GM23338 (cell line): ENCODE results near the gene LPP. TPM values are rescaled to one million over a fixed set of nuclear protein-coding genes. Genes with fewer than 3 reads are reported as not detected.

Experiments used
- ATAC-seq: fragments of 200-7000 bp; cut with Tn5 transposase; 3 replicates; pipeline ENCODE4 v1.9.1; 2020
- DNase-seq: peaks from one replicate; pipeline ENCODE4 v3.0.0-alpha.2; 2015; ENCODE audit warnings: low spot score
- H2AFZ ChIP-seq: fragments of 200-600 bp; sonication (generic); 2 replicates; pipeline ENCODE4 v1.8.0; 2016; ENCODE audit warnings: antibody characterized with exemption, mild to moderate bottlenecking, moderate library complexity
- H3F3A ChIP-seq: fragments of 200-600 bp; sonication (generic); replicated peaks from 2 replicates; pipeline ENCODE4 v1.8.0; 2017; ENCODE audit warnings: antibody characterized with exemption, mixed run types, low read depth
- H3K27ac ChIP-seq: fragments of 200-600 bp; sonication (generic); 2 replicates; pipeline ENCODE4 v1.6.1; 2016; ENCODE audit warnings: low read depth
- H3K27me3 ChIP-seq: fragments of 200-600 bp; sonication (generic); 2 replicates; pipeline ENCODE4 v1.8.0; 2016; ENCODE audit warnings: mild to moderate bottlenecking, mixed run types, moderate library complexity; ENCODE audit not compliant: insufficient read depth
- H3K36me3 ChIP-seq: fragments of 200-600 bp; sonication (generic); 2 replicates; pipeline ENCODE4 v1.8.0; 2016; ENCODE audit warnings: mild to moderate bottlenecking; ENCODE audit not compliant: insufficient read depth
- H3K4me1 ChIP-seq: fragments of 200-600 bp; sonication (generic); 2 replicates; pipeline ENCODE4 v1.8.0; 2016; ENCODE audit warnings: mild to moderate bottlenecking, moderate library complexity; ENCODE audit not compliant: insufficient read depth
- H3K4me2 ChIP-seq: fragments of 200-600 bp; sonication (generic); 2 replicates; pipeline ENCODE4 v1.7.1; 2017; ENCODE audit warnings: mixed run types
- H3K4me3 ChIP-seq: fragments of 200-600 bp; sonication (generic); 2 replicates; pipeline ENCODE4 v1.6.1; 2016; ENCODE audit warnings: mixed run types
- H3K79me2 ChIP-seq: fragments of 200-600 bp; sonication (generic); replicated peaks from 2 replicates; pipeline ENCODE4 v1.8.0; 2017; ENCODE audit warnings: mild to moderate bottlenecking; ENCODE audit not compliant: insufficient read depth
- H3K9me2 ChIP-seq: fragments of 200-600 bp; sonication (generic); 2 replicates; pipeline ENCODE4 v1.8.0; 2017; ENCODE audit not compliant: insufficient read depth
- H4K20me1 ChIP-seq: fragments of 200-600 bp; sonication (generic); replicated peaks from 2 replicates; pipeline ENCODE4 v1.8.0; 2017; ENCODE audit warnings: mild to moderate bottlenecking; ENCODE audit not compliant: insufficient read depth
- H3K27ac Mint-ChIP-seq: 2 replicates; pipeline ENCODE4 v1.8.0; 2020; ENCODE audit warnings: inconsistent platforms, mild to moderate bottlenecking, moderate library complexity, mixed read lengths
- H3K27me3 Mint-ChIP-seq: 3 replicates; pipeline ENCODE4 v1.8.0; 2022; ENCODE audit warnings: low read depth, mild to moderate bottlenecking, moderate library complexity, mixed read lengths, inconsistent platforms; ENCODE audit not compliant: insufficient read depth, poor library complexity
- H3K36me3 Mint-ChIP-seq: 3 replicates; pipeline ENCODE4 v1.8.0; 2021; ENCODE audit warnings: low read depth, mild to moderate bottlenecking, inconsistent platforms, moderate library complexity, mixed read lengths
- H3K4me1 Mint-ChIP-seq: 3 replicates; pipeline ENCODE4 v1.8.0; 2020; ENCODE audit warnings: mild to moderate bottlenecking, inconsistent platforms, mixed read lengths
- H3K4me3 Mint-ChIP-seq: 3 replicates; pipeline ENCODE4 v1.8.0; 2021; ENCODE audit warnings: moderate library complexity, mild to moderate bottlenecking, inconsistent platforms, mixed read lengths
- H3K9me3 Mint-ChIP-seq: 3 replicates; pipeline ENCODE4 v1.8.0; 2020; ENCODE audit warnings: moderate library complexity, mild to moderate bottlenecking, inconsistent platforms, mixed read lengths
- CREB1 ChIP-seq: fragments of 250-450 bp; sonication (Bioruptor Pico); IDR thresholded peaks from 2 replicates; pipeline ENCODE4 v1.5.0; 2020; ENCODE audit warnings: low read depth, mild to moderate bottlenecking, moderate library complexity
- CTCF ChIP-seq, 2 experiments: fragments of 200-600 bp in 1 of 2; sonication (generic) in 1 of 2; conservative IDR thresholded peaks; 2 replicates each; pipeline versions ENCODE4 v1.5.1 to v1.6.1; 2016 to 2017; ENCODE audit warnings: antibody characterized with exemption in 2 of 2, low read depth in 2 of 2, mild to moderate bottlenecking in 2 of 2, moderate library complexity in 1 of 2
- ETS1 ChIP-seq: IDR thresholded peaks from 2 replicates; pipeline ENCODE4 v1.6.1; 2016; ENCODE audit warnings: antibody characterized with exemption
- EZH2 ChIP-seq: fragments of 200-600 bp; sonication (generic); IDR thresholded peaks from one replicate; pipeline ENCODE4 v1.8.0; 2017; ENCODE audit warnings: antibody characterized with exemption, mild to moderate bottlenecking, low read depth; ENCODE audit not compliant: unreplicated experiment
- EZH2phosphoT487 ChIP-seq: fragments of 200-600 bp; sonication (generic); IDR thresholded peaks from one replicate; pipeline ENCODE4 v1.8.1; 2018; ENCODE audit warnings: antibody characterized with exemption; ENCODE audit not compliant: unreplicated experiment
- JUNB ChIP-seq: IDR thresholded peaks from one replicate; pipeline ENCODE4 v1.6.1; 2016; ENCODE audit warnings: antibody characterized with exemption; ENCODE audit not compliant: unreplicated experiment
- POLR2AphosphoS5 ChIP-seq: IDR thresholded peaks from 2 replicates; pipeline ENCODE4 v1.6.1; 2016; ENCODE audit warnings: antibody characterized with exemption, low read depth
- REST ChIP-seq: IDR thresholded peaks from one replicate; pipeline ENCODE4 v1.6.1; 2018; ENCODE audit warnings: antibody characterized with exemption; ENCODE audit not compliant: unreplicated experiment
- STAT1 ChIP-seq: IDR thresholded peaks from one replicate; pipeline ENCODE4 v1.6.1; 2016; ENCODE audit warnings: antibody characterized with exemption; ENCODE audit not compliant: unreplicated experiment
- ZNF331 ChIP-seq: fragments of 250-450 bp; sonication (Bioruptor Pico); IDR thresholded peaks from 2 replicates; pipeline ENCODE4 v1.5.0; 2020; ENCODE audit warnings: low read depth, mild to moderate bottlenecking, moderate library complexity
- polyA plus RNA-seq: library from polyadenylated mRNA; unstranded; fragments of >200 nt; fragmentation: Nextera tagmentation; extraction: Ambion mirVana; gene quantifications from 2 replicates; pipeline ENCODE4 v1.2.1, GENCODE V29; 2016
- total RNA-seq: library from RNA; depleted of rRNA; stranded (reverse); fragments of >200 nt; shearing (Covaris generic); gene quantifications from 2 replicates; pipeline ENCODE4 v1.2.3, GENCODE V29; 2014

Gene LPP
- total and polyA plus RNA-seq, 2 experiments from 2014 or later, result 23.0 to 35.2 TPM

- TF ChIP-seq ZNF331 (CRISPR knock-in tag) (no peak), EZH2 (no peak), JUNB (no peak)
Measured at GRCh38 chr3:188904670-188905069, 750.7 kb downstream of the LPP start (continued).

- H3K36me3 Mint-ChIP-seq, result no peaks in the 10 kb centered on the region
- Histone ChIP-seq H3K4me1 (peaks cover 5% of the 10 kb centered on the region; the same call in 1 of the 2 replicates), H3K79me2 (no peaks in the 10 kb centered on the region), H3K4me3 (no peak overlapping the region), H3K27me3 (no peaks in the 10 kb centered on the region), H3K4me2 (no peak overlapping the region), H3K36me3 (no peaks in the 10 kb centered on the region), H3K9me2 (no peaks in the 10 kb centered on the region), H3K27ac (no peak overlapping the region), H3F3A (no peaks in the 10 kb centered on the region), H2AFZ (no peak overlapping the region), H4K20me1 (no peaks in the 10 kb centered on the region)
- no peaks in the 10 kb centered on the region for H3K27me3 Mint-ChIP-seq
- no peak overlapping the region for H3K27ac Mint-ChIP-seq
- no peak for ATAC-seq
- no peak for DNase-seq
- H3K4me3 Mint-ChIP-seq, result no peak overlapping the region
- no peaks in the 10 kb centered on the region for H3K9me3 Mint-ChIP-seq
- TF ChIP-seq CTCF (conservative IDR thresholded peaks at IDR 0.05; ENCODE audit: low read depth in 2 of 2) (no peak), POLR2AphosphoS5 (no peak), EZH2 (no peak), ZNF331 (CRISPR knock-in tag) (no peak), ETS1 (no peak), EZH2phosphoT487 (no peak), CREB1 (no peak), REST (no peak), STAT1 (no peak)
- H3K4me1 Mint-ChIP-seq, result peaks cover 12% of the 10 kb centered on the region; the same call in 2 of the 3 replicates
Measured at GRCh38 chr3:188905547-188905946, 751.6 kb downstream of the LPP start.
